ENCODE measurements around the gene ACSL5. TPM values are rescaled to one million over a fixed set of nuclear protein-coding genes. Genes with fewer than 3 reads are reported as not detected.

ACSL5 gene
- total RNA-seq, 1 donor = 2.6 TPM

DNA sequence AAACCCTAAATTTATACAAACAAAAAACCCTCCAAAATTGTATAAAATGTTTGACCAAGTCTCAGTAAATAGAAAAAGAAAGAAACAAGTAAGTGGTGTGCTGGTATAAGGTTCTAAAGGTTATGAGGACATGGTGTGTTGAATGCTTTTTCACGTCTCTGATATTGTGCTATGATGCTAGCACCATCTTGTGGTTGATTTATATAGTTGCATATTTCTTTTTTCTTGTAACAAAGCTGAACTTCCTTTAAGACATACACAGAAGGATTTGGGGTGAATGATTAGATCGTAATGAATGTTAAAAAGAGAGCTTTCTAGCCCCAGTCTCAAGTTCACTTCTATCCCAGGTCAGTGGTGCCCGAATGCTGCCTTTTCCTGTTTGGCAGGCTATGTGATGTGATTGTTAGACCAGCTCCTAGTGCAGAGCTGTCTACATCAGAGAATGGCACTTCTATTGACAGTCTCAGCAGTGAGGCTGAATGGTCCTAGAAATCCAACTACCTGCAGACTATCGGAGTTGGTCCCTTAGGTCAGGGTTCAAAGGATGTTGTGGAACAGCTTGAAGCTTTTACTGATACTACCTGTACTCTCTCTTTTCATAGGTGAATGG, 98.1 kb downstream of the ACSL5 start:
- TF ChIP-seq, protein P1, sequence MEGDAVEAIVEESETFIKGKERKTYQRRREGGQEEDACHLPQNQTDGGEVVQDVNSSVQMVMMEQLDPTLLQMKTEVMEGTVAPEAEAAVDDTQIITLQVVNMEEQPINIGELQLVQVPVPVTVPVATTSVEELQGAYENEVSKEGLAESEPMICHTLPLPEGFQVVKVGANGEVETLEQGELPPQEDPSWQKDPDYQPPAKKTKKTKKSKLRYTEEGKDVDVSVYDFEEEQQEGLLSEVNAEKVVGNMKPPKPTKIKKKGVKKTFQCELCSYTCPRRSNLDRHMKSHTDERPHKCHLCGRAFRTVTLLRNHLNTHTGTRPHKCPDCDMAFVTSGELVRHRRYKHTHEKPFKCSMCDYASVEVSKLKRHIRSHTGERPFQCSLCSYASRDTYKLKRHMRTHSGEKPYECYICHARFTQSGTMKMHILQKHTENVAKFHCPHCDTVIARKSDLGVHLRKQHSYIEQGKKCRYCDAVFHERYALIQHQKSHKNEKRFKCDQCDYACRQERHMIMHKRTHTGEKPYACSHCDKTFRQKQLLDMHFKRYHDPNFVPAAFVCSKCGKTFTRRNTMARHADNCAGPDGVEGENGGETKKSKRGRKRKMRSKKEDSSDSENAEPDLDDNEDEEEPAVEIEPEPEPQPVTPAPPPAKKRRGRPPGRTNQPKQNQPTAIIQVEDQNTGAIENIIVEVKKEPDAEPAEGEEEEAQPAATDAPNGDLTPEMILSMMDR (IDR thresholded peaks at IDR 0.05; ENCODE audit: insufficient read depth, low read length) = peak; percentile 64
- no peak overlapping the region for H3K4me3 ChIP-seq (ENCODE audit: low read depth, low read length)
- peak; percentile 75 for DNase-seq (ENCODE audit: low read depth)

- peak; percentile 49 for DNase-seq (ENCODE audit: low read depth)
Observed at GRCh38 chr10:112475575-112476218, 101.8 kb downstream of the ACSL5 start.

More at GRCh38 chr10:112475575-112476218, 101.8 kb downstream of the ACSL5 start:
- TF ChIP-seq, protein P1 (IDR thresholded peaks at IDR 0.05; ENCODE audit: insufficient read depth, low read length) = peak; percentile 50
- no peak overlapping the region for H3K4me3 ChIP-seq (ENCODE audit: low read depth, low read length)

Other genes with a start within 250 kb of the ACSL5 start
- gene GPAM, start 190.4 kb upstream of the ACSL5 start, total RNA-seq (ENCODE audit: low replicate concordance) = 8.6 and 10.9 TPM in 2 replicates
- not detected in 2 replicates for gene TECTB, start 90.7 kb upstream of the ACSL5 start, total RNA-seq (ENCODE audit: low replicate concordance)
- 12.7 and 36.6 TPM in 2 replicates for gene ZDHHC6, start 72.8 kb downstream of the ACSL5 start, total RNA-seq (ENCODE audit: low replicate concordance)
- 42.3 and 44.5 TPM in 2 replicates for gene VTI1A, start 73.1 kb downstream of the ACSL5 start, total RNA-seq (ENCODE audit: low replicate concordance)

Measured in fibroblast of the aortic adventitia (primary cell).